GM06990 (cell line): Measurements from ENCODE around the gene MAST1.

Experiments
- DNase-seq: peaks from one replicate; pipeline ENCODE4 v3.0.0-alpha.2; 2011; ENCODE audit not compliant: insufficient read length; ENCODE audit errors: extremely low read depth
- H3K27me3 ChIP-seq: replicated peaks from 2 replicates; pipeline ENCODE4 v1.6.0; 2011; ENCODE audit warnings: low read length; ENCODE audit not compliant: control insufficient read depth, insufficient read depth
- H3K36me3 ChIP-seq: 2 replicates; pipeline ENCODE4 v1.5.1; 2011; ENCODE audit warnings: low read length; ENCODE audit not compliant: control insufficient read depth, insufficient read depth
- H3K4me3 ChIP-seq: replicated peaks from 2 replicates; pipeline ENCODE4 v1.5.1; 2011; ENCODE audit warnings: low read depth, mild to moderate bottlenecking, control low read depth, low read length
- TF ChIP-seq, protein P1 (sequence below): IDR thresholded peaks from 2 replicates; pipeline ENCODE4 v1.5.1; 2011; ENCODE audit warnings: low read length, control low read depth, mild to moderate bottlenecking, inconsistent platforms; ENCODE audit not compliant: insufficient read depth, poor library complexity, severe bottlenecking

Gene MAST1

DNA sequence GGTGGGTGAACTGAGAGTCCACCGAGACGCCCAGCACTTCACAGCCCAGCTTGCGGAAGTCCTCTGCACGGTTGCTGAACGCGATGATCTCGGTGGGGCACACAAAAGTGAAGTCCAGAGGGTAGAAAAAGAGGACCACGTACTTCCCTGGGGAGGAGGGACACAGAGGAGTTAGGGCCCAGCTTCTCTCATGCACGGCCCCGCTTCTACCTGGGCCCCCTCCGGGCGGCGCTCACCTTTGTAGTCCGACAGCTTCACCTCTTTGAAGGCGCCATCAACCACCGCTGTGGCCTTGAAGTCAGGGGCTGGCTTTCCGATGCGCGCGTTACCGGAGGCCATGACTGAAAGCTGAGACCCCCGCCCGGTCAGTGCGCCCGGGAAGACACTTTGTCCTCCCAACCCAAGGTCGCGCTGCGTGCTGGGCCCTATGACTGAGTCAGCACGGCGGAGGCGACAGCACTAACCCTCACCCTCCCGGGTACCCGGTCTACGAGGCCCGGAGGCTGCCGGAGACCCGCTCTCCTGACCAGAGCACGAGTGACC, 37.3 kb upstream of the MAST1 start:
- TF ChIP-seq, protein P1, sequence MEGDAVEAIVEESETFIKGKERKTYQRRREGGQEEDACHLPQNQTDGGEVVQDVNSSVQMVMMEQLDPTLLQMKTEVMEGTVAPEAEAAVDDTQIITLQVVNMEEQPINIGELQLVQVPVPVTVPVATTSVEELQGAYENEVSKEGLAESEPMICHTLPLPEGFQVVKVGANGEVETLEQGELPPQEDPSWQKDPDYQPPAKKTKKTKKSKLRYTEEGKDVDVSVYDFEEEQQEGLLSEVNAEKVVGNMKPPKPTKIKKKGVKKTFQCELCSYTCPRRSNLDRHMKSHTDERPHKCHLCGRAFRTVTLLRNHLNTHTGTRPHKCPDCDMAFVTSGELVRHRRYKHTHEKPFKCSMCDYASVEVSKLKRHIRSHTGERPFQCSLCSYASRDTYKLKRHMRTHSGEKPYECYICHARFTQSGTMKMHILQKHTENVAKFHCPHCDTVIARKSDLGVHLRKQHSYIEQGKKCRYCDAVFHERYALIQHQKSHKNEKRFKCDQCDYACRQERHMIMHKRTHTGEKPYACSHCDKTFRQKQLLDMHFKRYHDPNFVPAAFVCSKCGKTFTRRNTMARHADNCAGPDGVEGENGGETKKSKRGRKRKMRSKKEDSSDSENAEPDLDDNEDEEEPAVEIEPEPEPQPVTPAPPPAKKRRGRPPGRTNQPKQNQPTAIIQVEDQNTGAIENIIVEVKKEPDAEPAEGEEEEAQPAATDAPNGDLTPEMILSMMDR = no peak
- DNase-seq = no peak
- Histone ChIP-seq H3K27me3 (no peaks in the 10 kb centered on the region), H3K4me3 (peak overlapping the region; percentile 66), H3K36me3 (no peaks in the 10 kb centered on the region; the same call in 1 of the 2 replicates)

DNA sequence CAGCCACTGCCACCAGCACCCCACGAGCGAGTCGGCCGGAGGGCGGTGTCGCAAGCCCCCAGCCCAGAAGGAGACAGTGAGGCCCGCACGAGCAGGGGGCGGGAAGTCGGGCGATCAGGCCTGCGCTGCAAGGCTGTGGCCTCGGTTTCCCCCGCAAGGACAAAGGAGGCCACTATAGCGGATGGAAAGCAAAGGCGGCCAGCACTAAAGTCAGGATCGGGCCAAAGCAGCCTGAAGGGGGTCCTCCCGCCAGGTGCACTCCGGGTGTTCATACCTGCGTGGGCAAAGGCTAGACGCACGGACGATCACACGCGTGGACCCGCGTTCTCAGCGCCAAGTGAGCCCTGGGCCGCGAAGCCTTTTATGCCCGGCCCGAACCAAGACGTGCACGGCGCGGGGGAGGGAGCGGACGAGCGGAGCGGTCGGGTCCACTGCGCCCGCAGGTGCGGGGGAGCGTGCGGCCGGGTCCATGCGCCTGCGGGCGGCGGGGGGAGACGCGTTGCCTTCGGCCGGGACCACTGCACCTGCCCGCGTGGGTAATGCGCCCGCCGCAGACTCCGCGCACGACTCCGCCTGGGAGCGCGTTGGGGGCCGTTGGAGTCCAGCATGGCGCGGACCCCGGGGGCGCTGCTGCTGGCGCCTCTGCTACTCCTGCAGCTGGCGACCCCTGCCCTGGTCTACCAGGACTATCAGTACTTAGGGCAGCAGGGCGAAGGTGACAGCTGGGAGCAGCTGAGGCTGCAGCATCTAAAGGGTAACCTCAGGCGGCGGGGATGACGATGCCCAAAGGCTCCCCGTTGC, 36.6 kb upstream of the MAST1 start, which contains the start of the genes PRDX2 and THSD8:
PRDX2 (minus strand) TSS at position 335 of the 801 bp plus-strand sequence. CDS start 539 bp downstream, outside the sequence.
THSD8 (plus strand) TSS at position 604 of the 801 bp plus-strand sequence; CDS start at position 607, 3 bp downstream.
- H3K36me3 ChIP-seq = no peaks in the 10 kb centered on the region; the same call in 1 of the 2 replicates
- peak within 1 kb of the TSS; percentile 66 for H3K4me3 ChIP-seq
- TF ChIP-seq, protein P1 = no peak
- DNase-seq = peak; percentile 92
- H3K27me3 ChIP-seq = no peaks in the 10 kb centered on the region

DNA sequence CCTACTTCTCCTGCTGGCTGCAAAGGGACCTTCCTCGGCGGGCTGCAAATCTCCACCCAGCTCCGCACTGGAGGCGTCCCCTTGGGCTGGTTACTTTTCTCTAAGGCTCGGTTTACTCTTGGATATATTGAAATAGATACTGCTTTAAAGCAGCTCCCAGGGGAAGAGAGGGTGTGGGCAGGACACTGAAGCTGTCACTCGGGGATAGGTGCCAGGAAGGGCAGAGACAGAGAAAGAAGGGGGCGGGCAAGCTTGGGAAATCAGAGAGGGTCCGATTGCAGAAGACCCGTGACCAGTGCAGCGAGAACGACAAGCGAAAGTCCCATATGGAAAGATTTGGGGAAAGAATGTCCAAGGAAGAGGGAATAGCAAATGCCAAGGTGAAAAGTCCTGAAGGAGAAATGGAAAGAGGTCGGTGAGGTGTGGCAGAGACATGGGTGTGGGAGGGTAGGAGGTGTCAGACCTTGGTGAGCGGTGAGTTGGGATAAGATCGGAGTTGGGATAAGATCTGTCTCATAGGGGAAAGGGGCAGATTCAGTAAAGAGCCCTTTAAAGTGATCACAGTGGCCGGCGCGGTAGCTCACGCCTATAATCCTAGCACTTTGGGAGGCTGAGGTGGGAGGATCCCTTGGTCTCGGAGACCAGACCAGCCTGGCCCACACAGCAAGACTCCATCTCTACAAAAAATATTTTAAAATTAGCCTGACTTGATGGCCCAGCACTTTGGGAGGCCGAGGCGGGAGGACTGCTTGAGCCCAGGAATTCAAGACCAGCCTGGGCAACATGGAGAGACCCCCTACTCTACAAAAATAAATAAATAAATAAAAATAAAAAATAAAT, 35.8 kb upstream of the MAST1 start:
- H3K4me3 ChIP-seq = peak overlapping the region; percentile 66
- DNase-seq = no peak
- TF ChIP-seq, protein P1 = no peak
- H3K36me3 ChIP-seq = no peaks in the 10 kb centered on the region; the same call in 1 of the 2 replicates
- H3K27me3 ChIP-seq = no peaks in the 10 kb centered on the region

DNA sequence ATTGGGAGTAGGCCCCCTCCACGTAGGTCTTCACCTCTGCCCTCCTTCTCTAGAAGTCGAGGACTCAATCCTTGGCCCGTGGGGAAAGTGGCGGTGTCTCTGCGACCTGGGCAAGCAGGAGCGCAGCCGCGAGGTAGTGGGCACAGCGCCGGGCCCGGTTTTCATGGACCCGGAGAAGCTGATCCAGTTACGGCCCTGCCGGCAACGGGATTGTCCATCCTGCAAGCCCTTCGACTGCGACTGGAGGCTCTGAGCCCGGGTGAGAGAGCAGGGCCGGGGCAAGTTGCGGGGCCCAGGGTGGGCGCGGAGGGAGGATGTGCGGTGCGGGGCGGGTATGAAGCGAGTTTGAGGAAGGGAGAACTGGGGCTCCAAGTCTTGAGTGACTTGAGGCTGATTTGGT, 34.3 kb upstream of the MAST1 start:
- Histone ChIP-seq H3K36me3 (no peaks in the 10 kb centered on the region), H3K27me3 (no peaks in the 10 kb centered on the region), H3K4me3 (no peak overlapping the region)
- TF ChIP-seq, protein P1 = no peak
- no peak for DNase-seq

DNA sequence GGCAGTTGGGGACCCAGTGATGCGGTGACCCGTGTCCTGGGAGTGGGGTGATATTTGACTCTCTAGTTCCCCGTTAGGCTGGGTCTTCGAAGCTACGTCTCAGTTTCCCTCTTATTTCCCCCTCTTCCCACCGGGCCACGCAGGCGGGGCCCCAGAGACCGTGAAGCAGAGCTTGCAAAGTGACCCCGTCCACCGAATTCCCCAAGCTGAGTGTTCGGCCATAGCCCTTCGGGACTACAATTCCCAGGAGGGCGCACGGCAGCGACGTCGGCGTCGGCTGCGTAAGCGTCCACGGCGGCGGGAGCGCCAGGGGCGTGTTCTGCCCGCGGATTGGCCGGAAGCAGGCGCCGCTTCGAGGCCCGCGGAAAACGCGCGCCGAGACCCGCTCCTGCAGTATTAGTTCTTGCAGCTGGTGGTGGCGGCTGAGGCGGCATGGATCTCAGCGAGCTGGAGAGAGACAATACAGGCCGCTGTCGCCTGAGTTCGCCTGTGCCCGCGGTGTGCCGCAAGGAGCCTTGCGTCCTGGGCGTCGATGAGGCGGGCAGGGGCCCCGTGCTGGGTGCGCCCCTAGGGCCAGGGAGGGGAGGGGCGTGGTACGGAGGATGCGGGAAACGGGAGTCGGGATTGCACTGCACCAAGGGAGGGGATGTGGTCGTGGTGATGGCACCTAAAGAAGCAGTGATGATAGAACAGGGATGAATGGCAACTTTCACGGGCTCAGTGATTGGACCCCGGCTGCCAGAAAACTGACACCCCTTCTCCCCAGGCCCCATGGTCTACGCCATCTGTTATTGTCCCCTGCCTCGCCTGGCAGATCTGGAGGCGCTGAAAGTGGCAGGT, 31.9 kb upstream of the MAST1 start, which contains the start of gene RNASEH2A:
RNASEH2A (plus strand) TSS at position 343 of the 840 bp plus-strand sequence; CDS start at position 433, 90 bp downstream.
- Histone ChIP-seq H3K27me3 (no peaks in the 10 kb centered on the region), H3K4me3 (peak within 1 kb of the TSS; percentile 89), H3K36me3 (peaks cover 4% of the 10 kb centered on the region)
- DNase-seq = peak; percentile 95
- TF ChIP-seq, protein P1 = peak; percentile 1
